ENCODE results near the gene SLC26A1. TPM values are rescaled to one million over a fixed set of nuclear protein-coding genes. Genes with fewer than 3 reads are reported as not detected.

The SLC26A1 gene
- total RNA-seq, 1 experiment from 2014 or later: 0.09 TPM

GRCh38 chr4:962231-963208 is 30.7 kb downstream of the SLC26A1 start:
- DNase-seq: no peak
- Histone ChIP-seq H3K27ac (ENCODE audit: insufficient read length, low read depth, low read length) (no peak overlapping the region), H3K14ac (ENCODE audit: insufficient read depth, low read length) (no peak overlapping the region), H4K91ac (ENCODE audit: insufficient read length, low read depth, low read length) (no peak overlapping the region), H4K20me1 (ENCODE audit: control insufficient read depth, insufficient read depth, insufficient read length) (no peaks in the 10 kb centered on the region), H2BK15ac (ENCODE audit: low read depth, low read length) (no peak overlapping the region), H2AFZ (ENCODE audit: low read length) (no peak overlapping the region), H3K23me2 (ENCODE audit: insufficient read length, low read depth, low read length, poor library complexity, severe bottlenecking) (no peaks in the 10 kb centered on the region), H4K8ac (replicated peaks; ENCODE audit: insufficient read length, low read depth, low read length) (no peak overlapping the region), H2BK120ac (ENCODE audit: low read depth, low read length, poor library complexity, severe bottlenecking) (no peak overlapping the region), H2BK12ac (ENCODE audit: insufficient read length, low read depth, low read length) (no peak overlapping the region), H3K4me1 (ENCODE audit: insufficient read depth, low read length) (no peaks in the 10 kb centered on the region), H3K9me3 (ENCODE audit: control insufficient read depth, low read depth, low read length) (no peaks in the 10 kb centered on the region), H2BK5ac (ENCODE audit: insufficient read length, low read length) (no peak overlapping the region), H3K79me1 (ENCODE audit: insufficient read depth, low read depth, low read length, poor library complexity, severe bottlenecking) (no peaks in the 10 kb centered on the region), H3T11ph (ENCODE audit: low read length) (no peak overlapping the region), H3K23ac (ENCODE audit: insufficient read length, low read depth, low read length) (no peak overlapping the region), H3K4me2 (ENCODE audit: insufficient read depth, insufficient read length, low read length) (no peak overlapping the region), H3K4ac (ENCODE audit: low read depth, low read length) (no peak overlapping the region), H3K18ac (ENCODE audit: insufficient read length, low read depth, low read length) (no peak overlapping the region), H4K5ac (ENCODE audit: insufficient read length, low read depth, low read length) (no peak overlapping the region), H3K9ac (ENCODE audit: extremely low read depth, insufficient read length, low read length) (no peak overlapping the region), H3K56ac (ENCODE audit: insufficient read length, low read depth, low read length) (no peak overlapping the region), H3K79me2 (ENCODE audit: insufficient read depth, low read length) (no peaks in the 10 kb centered on the region), H3K27me3 (ENCODE audit: insufficient read depth, low read length) (no peaks in the 10 kb centered on the region; the same call in 1 of the 2 replicates), H2AK5ac (ENCODE audit: insufficient read length, low read length) (no peak overlapping the region), H2BK20ac (ENCODE audit: low read depth, low read length, poor library complexity, severe bottlenecking) (no peak overlapping the region)
- Mint-ChIP-seq H3K4me1 (no peaks in the 10 kb centered on the region), H3K27me3 (ENCODE audit: low read depth) (no peaks in the 10 kb centered on the region), H3K27ac (no peak overlapping the region), H3K4me3 (no peak overlapping the region), H3K36me3 (ENCODE audit: insufficient read depth in 1 of 3, low read depth in 3 of 3) (peaks cover 0 to 5% (median 0%) of the 10 kb centered on the region in 3 experiments; a peak in 1 of 7 replicates), H3K9me3 (no peaks in the 10 kb centered on the region)
- no CpG with 5 or more reads among the region's 54 CpGs for WGBS (ENCODE audit: extremely low coverage, insufficient read length, low lambda C conversion rate)
- TF ChIP-seq CTCF (conservative IDR thresholded peaks at IDR 0.05): peak; percentile 39; the same call in 2 of the 3 replicates

Measured in H9 (cell line).